ENCODE measurements around the gene EPHB1.

GRCh38 chr3:135242285-135242684, 447.2 kb downstream of the EPHB1 start:
- TF ChIP-seq PCBP1 (IDR thresholded peaks at IDR 0.05; ENCODE audit: borderline replicate concordance, low read depth, low read length) = no peak
- TF ChIP-seq, protein P1, sequence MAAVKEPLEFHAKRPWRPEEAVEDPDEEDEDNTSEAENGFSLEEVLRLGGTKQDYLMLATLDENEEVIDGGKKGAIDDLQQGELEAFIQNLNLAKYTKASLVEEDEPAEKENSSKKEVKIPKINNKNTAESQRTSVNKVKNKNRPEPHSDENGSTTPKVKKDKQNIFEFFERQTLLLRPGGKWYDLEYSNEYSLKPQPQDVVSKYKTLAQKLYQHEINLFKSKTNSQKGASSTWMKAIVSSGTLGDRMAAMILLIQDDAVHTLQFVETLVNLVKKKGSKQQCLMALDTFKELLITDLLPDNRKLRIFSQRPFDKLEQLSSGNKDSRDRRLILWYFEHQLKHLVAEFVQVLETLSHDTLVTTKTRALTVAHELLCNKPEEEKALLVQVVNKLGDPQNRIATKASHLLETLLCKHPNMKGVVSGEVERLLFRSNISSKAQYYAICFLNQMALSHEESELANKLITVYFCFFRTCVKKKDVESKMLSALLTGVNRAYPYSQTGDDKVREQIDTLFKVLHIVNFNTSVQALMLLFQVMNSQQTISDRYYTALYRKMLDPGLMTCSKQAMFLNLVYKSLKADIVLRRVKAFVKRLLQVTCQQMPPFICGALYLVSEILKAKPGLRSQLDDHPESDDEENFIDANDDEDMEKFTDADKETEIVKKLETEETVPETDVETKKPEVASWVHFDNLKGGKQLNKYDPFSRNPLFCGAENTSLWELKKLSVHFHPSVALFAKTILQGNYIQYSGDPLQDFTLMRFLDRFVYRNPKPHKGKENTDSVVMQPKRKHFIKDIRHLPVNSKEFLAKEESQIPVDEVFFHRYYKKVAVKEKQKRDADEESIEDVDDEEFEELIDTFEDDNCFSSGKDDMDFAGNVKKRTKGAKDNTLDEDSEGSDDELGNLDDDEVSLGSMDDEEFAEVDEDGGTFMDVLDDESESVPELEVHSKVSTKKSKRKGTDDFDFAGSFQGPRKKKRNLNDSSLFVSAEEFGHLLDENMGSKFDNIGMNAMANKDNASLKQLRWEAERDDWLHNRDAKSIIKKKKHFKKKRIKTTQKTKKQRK (IDR thresholded peaks at IDR 0.05; ENCODE audit: low read length) = no peak
